ENCODE data around the gene LSAMP. TPM values are rescaled to one million over a fixed set of nuclear protein-coding genes. Genes with fewer than 3 reads are reported as not detected.

LSAMP gene
- total and polyA plus RNA-seq, 2 experiments from 2014 or later, result 2.0 to 2.9 TPM

DNA sequence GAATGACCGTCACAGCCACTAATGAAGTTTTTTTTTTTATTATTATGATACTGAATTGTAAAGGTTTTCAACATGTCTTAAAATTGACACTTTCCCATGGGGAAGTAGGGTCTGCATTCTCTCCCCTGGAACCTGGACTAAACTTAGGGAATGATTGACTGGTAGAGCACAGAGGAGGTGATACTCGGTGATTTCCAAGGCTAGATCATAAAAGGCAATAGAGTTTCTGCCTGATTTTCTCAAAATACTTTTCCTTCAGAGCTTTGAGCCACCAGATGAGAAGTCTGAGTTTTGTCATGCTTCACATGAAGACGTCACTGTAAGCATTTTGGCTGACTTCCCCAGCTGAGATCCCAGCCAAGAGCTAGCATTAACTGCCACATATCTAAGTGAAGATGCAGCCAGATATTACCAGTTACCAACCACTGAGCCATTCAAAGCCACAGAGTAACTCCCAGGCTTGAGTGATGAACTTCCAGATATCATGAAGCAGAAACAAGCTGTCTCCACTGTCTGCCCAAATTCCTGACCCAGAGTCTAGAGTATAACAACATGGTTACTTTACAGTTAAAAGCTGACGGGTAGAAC is 105.8 kb downstream of the LSAMP start:
- Histone ChIP-seq H3K4me1 (ENCODE audit: insufficient read depth) (peaks cover 45% of the 10 kb centered on the region), H3K27ac (ENCODE audit: low read depth) (no peak overlapping the region), H3K4me2 (no peak overlapping the region), H3F3A (replicated peaks; ENCODE audit: low read depth) (no peaks in the 10 kb centered on the region), H3K9me2 (ENCODE audit: insufficient read depth) (no peaks in the 10 kb centered on the region), H3K27me3 (ENCODE audit: insufficient read depth) (peaks cover 4% of the 10 kb centered on the region; the same call in 1 of the 2 replicates), H4K20me1 (replicated peaks; ENCODE audit: insufficient read depth) (no peaks in the 10 kb centered on the region), H3K79me2 (replicated peaks; ENCODE audit: insufficient read depth) (no peaks in the 10 kb centered on the region), H3K36me3 (ENCODE audit: insufficient read depth) (no peaks in the 10 kb centered on the region), H3K4me3 (no peak overlapping the region), H2AFZ (no peak overlapping the region)
- Mint-ChIP-seq H3K27me3 (ENCODE audit: insufficient read depth, low read depth, poor library complexity) (no peaks in the 10 kb centered on the region), H3K36me3 (ENCODE audit: low read depth) (no peaks in the 10 kb centered on the region), H3K9me3 (no peaks in the 10 kb centered on the region), H3K27ac (no peak overlapping the region), H3K4me1 (peaks cover 31% of the 10 kb centered on the region), H3K4me3 (no peak overlapping the region)
- TF ChIP-seq ZNF114 (CRISPR knock-in tag; IDR thresholded peaks at IDR 0.05) (no peak), EZH2phosphoT487 (IDR thresholded peaks at IDR 0.05; ENCODE audit: unreplicated experiment) (no peak), CREB1 (CRISPR knock-in tag; IDR thresholded peaks at IDR 0.05; ENCODE audit: low read depth) (no peak), JUNB (IDR thresholded peaks at IDR 0.05; ENCODE audit: unreplicated experiment) (no peak), STAT1 (IDR thresholded peaks at IDR 0.05; ENCODE audit: unreplicated experiment) (no peak), POLR2AphosphoS5 (IDR thresholded peaks at IDR 0.05; ENCODE audit: low read depth) (no peak), ETS1 (IDR thresholded peaks at IDR 0.05) (no peak), ZNF331 (CRISPR knock-in tag; IDR thresholded peaks at IDR 0.05; ENCODE audit: low read depth) (no peak), NANOG (IDR thresholded peaks at IDR 0.05; ENCODE audit: borderline replicate concordance) (no peak), EZH2 (IDR thresholded peaks at IDR 0.05; ENCODE audit: low read depth, unreplicated experiment) (no peak)
- TF ChIP-seq, protein P1, sequence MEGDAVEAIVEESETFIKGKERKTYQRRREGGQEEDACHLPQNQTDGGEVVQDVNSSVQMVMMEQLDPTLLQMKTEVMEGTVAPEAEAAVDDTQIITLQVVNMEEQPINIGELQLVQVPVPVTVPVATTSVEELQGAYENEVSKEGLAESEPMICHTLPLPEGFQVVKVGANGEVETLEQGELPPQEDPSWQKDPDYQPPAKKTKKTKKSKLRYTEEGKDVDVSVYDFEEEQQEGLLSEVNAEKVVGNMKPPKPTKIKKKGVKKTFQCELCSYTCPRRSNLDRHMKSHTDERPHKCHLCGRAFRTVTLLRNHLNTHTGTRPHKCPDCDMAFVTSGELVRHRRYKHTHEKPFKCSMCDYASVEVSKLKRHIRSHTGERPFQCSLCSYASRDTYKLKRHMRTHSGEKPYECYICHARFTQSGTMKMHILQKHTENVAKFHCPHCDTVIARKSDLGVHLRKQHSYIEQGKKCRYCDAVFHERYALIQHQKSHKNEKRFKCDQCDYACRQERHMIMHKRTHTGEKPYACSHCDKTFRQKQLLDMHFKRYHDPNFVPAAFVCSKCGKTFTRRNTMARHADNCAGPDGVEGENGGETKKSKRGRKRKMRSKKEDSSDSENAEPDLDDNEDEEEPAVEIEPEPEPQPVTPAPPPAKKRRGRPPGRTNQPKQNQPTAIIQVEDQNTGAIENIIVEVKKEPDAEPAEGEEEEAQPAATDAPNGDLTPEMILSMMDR (conservative IDR thresholded peaks at IDR 0.05; ENCODE audit: low read depth in 2 of 2), result no peak
- TF ChIP-seq, protein P2, sequence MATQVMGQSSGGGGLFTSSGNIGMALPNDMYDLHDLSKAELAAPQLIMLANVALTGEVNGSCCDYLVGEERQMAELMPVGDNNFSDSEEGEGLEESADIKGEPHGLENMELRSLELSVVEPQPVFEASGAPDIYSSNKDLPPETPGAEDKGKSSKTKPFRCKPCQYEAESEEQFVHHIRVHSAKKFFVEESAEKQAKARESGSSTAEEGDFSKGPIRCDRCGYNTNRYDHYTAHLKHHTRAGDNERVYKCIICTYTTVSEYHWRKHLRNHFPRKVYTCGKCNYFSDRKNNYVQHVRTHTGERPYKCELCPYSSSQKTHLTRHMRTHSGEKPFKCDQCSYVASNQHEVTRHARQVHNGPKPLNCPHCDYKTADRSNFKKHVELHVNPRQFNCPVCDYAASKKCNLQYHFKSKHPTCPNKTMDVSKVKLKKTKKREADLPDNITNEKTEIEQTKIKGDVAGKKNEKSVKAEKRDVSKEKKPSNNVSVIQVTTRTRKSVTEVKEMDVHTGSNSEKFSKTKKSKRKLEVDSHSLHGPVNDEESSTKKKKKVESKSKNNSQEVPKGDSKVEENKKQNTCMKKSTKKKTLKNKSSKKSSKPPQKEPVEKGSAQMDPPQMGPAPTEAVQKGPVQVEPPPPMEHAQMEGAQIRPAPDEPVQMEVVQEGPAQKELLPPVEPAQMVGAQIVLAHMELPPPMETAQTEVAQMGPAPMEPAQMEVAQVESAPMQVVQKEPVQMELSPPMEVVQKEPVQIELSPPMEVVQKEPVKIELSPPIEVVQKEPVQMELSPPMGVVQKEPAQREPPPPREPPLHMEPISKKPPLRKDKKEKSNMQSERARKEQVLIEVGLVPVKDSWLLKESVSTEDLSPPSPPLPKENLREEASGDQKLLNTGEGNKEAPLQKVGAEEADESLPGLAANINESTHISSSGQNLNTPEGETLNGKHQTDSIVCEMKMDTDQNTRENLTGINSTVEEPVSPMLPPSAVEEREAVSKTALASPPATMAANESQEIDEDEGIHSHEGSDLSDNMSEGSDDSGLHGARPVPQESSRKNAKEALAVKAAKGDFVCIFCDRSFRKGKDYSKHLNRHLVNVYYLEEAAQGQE (IDR thresholded peaks at IDR 0.05; ENCODE audit: unreplicated experiment), result no peak
- TF ChIP-seq, protein P3, sequence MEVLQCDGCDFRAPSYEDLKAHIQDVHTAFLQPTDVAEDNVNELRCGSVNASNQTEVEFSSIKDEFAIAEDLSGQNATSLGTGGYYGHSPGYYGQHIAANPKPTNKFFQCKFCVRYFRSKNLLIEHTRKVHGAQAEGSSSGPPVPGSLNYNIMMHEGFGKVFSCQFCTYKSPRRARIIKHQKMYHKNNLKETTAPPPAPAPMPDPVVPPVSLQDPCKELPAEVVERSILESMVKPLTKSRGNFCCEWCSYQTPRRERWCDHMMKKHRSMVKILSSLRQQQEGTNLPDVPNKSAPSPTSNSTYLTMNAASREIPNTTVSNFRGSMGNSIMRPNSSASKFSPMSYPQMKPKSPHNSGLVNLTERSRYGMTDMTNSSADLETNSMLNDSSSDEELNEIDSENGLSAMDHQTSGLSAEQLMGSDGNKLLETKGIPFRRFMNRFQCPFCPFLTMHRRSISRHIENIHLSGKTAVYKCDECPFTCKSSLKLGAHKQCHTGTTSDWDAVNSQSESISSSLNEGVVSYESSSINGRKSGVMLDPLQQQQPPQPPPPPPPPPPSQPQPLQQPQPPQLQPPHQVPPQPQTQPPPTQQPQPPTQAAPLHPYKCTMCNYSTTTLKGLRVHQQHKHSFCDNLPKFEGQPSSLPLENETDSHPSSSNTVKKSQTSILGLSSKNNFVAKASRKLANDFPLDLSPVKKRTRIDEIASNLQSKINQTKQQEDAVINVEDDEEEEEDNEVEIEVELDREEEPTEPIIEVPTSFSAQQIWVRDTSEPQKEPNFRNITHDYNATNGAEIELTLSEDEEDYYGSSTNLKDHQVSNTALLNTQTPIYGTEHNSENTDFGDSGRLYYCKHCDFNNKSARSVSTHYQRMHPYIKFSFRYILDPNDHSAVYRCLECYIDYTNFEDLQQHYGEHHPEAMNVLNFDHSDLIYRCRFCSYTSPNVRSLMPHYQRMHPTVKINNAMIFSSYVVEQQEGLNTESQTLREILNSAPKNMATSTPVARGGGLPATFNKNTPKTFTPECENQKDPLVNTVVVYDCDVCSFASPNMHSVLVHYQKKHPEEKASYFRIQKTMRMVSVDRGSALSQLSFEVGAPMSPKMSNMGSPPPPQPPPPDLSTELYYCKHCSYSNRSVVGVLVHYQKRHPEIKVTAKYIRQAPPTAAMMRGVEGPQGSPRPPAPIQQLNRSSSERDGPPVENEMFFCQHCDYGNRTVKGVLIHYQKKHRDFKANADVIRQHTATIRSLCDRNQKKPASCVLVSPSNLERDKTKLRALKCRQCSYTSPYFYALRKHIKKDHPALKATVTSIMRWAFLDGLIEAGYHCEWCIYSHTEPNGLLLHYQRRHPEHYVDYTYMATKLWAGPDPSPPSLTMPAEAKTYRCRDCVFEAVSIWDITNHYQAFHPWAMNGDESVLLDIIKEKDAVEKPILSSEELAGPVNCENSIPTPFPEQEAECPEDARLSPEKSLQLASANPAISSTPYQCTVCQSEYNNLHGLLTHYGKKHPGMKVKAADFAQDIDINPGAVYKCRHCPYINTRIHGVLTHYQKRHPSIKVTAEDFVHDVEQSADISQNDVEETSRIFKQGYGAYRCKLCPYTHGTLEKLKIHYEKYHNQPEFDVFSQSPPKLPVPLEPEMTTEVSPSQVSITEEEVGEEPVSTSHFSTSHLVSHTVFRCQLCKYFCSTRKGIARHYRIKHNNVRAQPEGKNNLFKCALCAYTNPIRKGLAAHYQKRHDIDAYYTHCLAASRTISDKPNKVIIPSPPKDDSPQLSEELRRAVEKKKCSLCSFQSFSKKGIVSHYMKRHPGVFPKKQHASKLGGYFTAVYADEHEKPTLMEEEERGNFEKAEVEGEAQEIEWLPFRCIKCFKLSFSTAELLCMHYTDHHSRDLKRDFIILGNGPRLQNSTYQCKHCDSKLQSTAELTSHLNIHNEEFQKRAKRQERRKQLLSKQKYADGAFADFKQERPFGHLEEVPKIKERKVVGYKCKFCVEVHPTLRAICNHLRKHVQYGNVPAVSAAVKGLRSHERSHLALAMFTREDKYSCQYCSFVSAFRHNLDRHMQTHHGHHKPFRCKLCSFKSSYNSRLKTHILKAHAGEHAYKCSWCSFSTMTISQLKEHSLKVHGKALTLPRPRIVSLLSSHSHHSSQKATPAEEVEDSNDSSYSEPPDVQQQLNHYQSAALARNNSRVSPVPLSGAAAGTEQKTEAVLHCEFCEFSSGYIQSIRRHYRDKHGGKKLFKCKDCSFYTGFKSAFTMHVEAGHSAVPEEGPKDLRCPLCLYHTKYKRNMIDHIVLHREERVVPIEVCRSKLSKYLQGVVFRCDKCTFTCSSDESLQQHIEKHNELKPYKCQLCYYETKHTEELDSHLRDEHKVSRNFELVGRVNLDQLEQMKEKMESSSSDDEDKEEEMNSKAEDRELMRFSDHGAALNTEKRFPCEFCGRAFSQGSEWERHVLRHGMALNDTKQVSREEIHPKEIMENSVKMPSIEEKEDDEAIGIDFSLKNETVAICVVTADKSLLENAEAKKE (CRISPR knock-in tag; IDR thresholded peaks at IDR 0.05), result no peak
- no peak for DNase-seq (ENCODE audit: low spot score)
- ATAC-seq, result no peak
